Measurements from ENCODE around the gene GPR143.

The GPR143 gene

GRCh38 chrX:9730752-9731151 is 34.9 kb downstream of the GPR143 start:
- no peaks in the 10 kb centered on the region for H3K36me3 ChIP-seq (ENCODE audit: insufficient read depth, low read length)
- no peaks in the 10 kb centered on the region for H3K27me3 ChIP-seq (ENCODE audit: insufficient read depth, low read length, poor library complexity, severe bottlenecking)
- no peaks in the 10 kb centered on the region for H4K20me1 ChIP-seq (ENCODE audit: insufficient read depth, low read length, poor library complexity, severe bottlenecking)
- no peaks in the 10 kb centered on the region for H3K9me2 ChIP-seq (replicated peaks; ENCODE audit: low read depth, low read length)
- no peak overlapping the region for H3K9ac ChIP-seq (ENCODE audit: low read depth, low read length, poor library complexity, severe bottlenecking)
- no peaks in the 10 kb centered on the region for H3K79me2 ChIP-seq (ENCODE audit: insufficient read depth, low read length)
- H3K4me2 ChIP-seq (ENCODE audit: low read depth, low read length, poor library complexity, severe bottlenecking) = no peak overlapping the region
- no peak for TF ChIP-seq EZH2phosphoT487 (IDR thresholded peaks at IDR 0.05; ENCODE audit: borderline replicate concordance)
- TF ChIP-seq CTCF (conservative IDR thresholded peaks at IDR 0.05; ENCODE audit: low read length) = no peak
- no peaks in the 10 kb centered on the region for H3K4me1 ChIP-seq (ENCODE audit: insufficient read depth, low read length, poor library complexity, severe bottlenecking)
- no peak overlapping the region for H3K4me3 ChIP-seq (ENCODE audit: low read length, poor library complexity, severe bottlenecking)
- H3K9me3 ChIP-seq (ENCODE audit: insufficient read depth, low read depth, low read length) = no peaks in the 10 kb centered on the region
- no peaks in the 10 kb centered on the region for H3F3A ChIP-seq (ENCODE audit: low read depth)
- no peak overlapping the region for H2AFZ ChIP-seq (ENCODE audit: low read length)

GRCh38 chrX:9730078-9730477 is 35.6 kb downstream of the GPR143 start:
- Histone ChIP-seq H3F3A (ENCODE audit: low read depth) (no peaks in the 10 kb centered on the region), H4K20me1 (ENCODE audit: insufficient read depth, low read length, poor library complexity, severe bottlenecking) (no peaks in the 10 kb centered on the region), H3K9me3 (ENCODE audit: insufficient read depth, low read depth, low read length) (no peaks in the 10 kb centered on the region), H2AFZ (ENCODE audit: low read length) (no peak overlapping the region), H3K79me2 (ENCODE audit: insufficient read depth, low read length) (no peaks in the 10 kb centered on the region), H3K4me1 (ENCODE audit: insufficient read depth, low read length, poor library complexity, severe bottlenecking) (no peaks in the 10 kb centered on the region), H3K4me3 (ENCODE audit: low read length, poor library complexity, severe bottlenecking) (no peak overlapping the region), H3K4me2 (ENCODE audit: low read depth, low read length, poor library complexity, severe bottlenecking) (no peak overlapping the region), H3K9ac (ENCODE audit: low read depth, low read length, poor library complexity, severe bottlenecking) (no peak overlapping the region), H3K27me3 (ENCODE audit: insufficient read depth, low read length, poor library complexity, severe bottlenecking) (no peaks in the 10 kb centered on the region), H3K36me3 (ENCODE audit: insufficient read depth, low read length) (no peaks in the 10 kb centered on the region), H3K9me2 (replicated peaks; ENCODE audit: low read depth, low read length) (no peaks in the 10 kb centered on the region)
- TF ChIP-seq CTCF (conservative IDR thresholded peaks at IDR 0.05; ENCODE audit: low read length) (no peak), EZH2phosphoT487 (IDR thresholded peaks at IDR 0.05; ENCODE audit: borderline replicate concordance) (no peak)

- no peak overlapping the region for H3K4me2 ChIP-seq (ENCODE audit: low read depth, low read length, poor library complexity, severe bottlenecking)
- H3K9me2 ChIP-seq (replicated peaks; ENCODE audit: low read depth, low read length) = no peaks in the 10 kb centered on the region
- no peaks in the 10 kb centered on the region for H3F3A ChIP-seq (ENCODE audit: low read depth)
- TF ChIP-seq EZH2phosphoT487 (IDR thresholded peaks at IDR 0.05; ENCODE audit: borderline replicate concordance) (no peak), CTCF (conservative IDR thresholded peaks at IDR 0.05; ENCODE audit: low read length) (no peak)
- no peaks in the 10 kb centered on the region for H3K27me3 ChIP-seq (ENCODE audit: insufficient read depth, low read length, poor library complexity, severe bottlenecking)
- no peaks in the 10 kb centered on the region for H3K9me3 ChIP-seq (ENCODE audit: insufficient read depth, low read depth, low read length)
- H2AFZ ChIP-seq (ENCODE audit: low read length) = no peak overlapping the region
- H3K4me3 ChIP-seq (ENCODE audit: low read length, poor library complexity, severe bottlenecking) = no peak overlapping the region
- no peaks in the 10 kb centered on the region for H4K20me1 ChIP-seq (ENCODE audit: insufficient read depth, low read length, poor library complexity, severe bottlenecking)
- no peaks in the 10 kb centered on the region for H3K4me1 ChIP-seq (ENCODE audit: insufficient read depth, low read length, poor library complexity, severe bottlenecking)
- H3K79me2 ChIP-seq (ENCODE audit: insufficient read depth, low read length) = no peaks in the 10 kb centered on the region
- H3K36me3 ChIP-seq (ENCODE audit: insufficient read depth, low read length) = no peaks in the 10 kb centered on the region
- H3K9ac ChIP-seq (ENCODE audit: low read depth, low read length, poor library complexity, severe bottlenecking) = no peak overlapping the region
Observed at GRCh38 chrX:9729171-9729885, 36.3 kb downstream of the GPR143 start.
